HG03039 (cell line): ENCODE results near the gene DIP2C.
"Not testable (repeated sequence)": the region's sequence is repeated elsewhere in the genome, so short reads cannot be mapped to it uniquely, and the experiment has no call there.

Experiments
- ATAC-seq: cut with Tn5 transposase; IDR thresholded peaks from one replicate; pipeline ENCODE4 v1.9.1; 2021; ENCODE audit warnings: mild to moderate bottlenecking, moderate library complexity; ENCODE audit not compliant: unreplicated experiment

Gene DIP2C

DNA sequence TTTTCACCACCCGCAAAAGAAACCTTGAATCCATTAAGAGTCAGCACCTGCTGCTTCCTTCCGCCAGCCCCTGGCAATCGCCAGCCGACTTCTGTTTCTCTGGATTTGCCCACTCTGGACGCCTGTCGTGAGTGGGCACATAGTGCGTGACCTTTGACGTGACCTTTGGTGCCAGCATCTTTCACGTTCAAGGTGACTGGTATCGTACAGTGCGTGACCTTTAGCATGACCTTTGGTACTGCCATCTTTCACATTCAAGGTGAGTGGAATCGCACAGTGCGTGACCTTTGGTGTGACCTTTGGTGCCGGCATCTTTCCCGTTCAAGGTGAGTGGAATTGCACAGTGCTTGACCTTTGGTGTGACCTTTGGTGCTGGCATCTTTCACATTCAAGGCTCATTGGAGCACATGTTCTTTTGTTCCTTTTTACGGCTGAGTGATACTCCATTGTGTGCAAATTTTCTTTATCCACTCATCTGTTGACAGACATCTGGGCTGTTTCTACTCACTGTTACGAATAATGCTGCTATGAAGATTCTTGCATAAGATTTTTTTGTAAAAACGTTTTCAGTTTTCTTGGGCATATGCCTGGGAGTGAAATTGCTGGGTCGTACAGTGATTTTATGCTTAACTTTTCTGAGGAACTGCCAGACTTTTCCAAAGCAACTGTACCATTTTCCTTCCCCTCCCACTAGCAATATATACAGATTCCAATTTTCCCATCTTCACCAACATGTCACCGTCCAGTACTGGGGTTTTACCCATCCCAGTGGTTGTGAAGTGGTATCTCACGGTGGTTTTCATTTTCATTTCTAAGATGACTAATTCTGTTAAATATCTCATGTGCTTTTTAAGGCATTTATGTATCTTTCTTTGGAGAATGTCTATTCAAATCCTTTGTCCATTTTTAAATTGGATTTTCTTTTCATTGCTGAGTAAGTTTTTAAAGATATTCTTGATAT is 145.3 kb downstream of the DIP2C start:
- no peak for ATAC-seq

DNA sequence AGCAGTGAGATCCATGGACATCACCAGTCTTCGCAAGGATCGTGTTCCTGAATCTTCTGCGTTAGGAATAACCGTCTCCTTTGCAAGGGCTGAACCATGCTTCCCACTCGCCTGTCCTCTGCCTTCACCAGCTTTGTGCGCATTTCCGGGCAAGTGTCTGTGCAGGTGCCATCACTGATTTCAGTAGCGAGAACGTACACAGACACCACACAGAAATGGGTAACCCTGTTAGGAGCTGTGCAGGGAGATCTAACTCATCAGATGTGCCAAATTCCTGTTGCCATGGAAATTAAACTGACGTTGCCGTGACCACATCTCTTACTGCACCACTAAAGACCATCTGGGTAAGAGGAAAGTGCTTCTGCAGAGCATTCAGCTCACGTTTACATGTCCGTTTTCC is 146.3 kb downstream of the DIP2C start:
- no peak for ATAC-seq

DNA sequence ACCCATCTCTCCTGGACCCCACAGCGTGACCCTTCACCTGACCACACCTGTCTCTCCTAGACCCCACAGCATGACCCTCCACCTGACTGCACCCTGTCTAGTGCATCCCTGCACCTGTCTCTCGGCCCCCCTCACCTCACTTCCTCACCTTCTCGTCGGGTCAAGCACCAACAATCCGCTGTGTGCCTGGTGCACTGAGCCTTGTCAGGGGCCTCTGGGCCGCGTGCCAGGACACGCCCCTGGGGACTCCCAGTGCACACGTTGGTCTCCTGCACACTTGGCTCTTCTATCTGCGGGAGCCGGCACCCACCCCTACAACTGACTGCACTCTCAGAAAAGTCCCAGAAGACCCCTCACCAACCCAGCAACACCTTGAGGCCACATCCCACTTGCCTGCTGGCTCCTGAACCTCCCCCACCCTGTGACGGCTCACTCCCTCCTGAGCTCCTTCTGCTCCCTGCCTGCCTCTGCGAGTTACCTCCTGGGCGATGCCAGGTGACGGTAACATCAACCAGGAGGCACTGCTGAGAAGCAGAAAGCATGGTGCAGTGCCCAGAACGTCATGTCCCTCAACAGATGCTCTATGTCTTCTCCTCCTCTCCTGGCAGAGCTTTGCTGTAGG is 147.6 kb downstream of the DIP2C start:
- no peak for ATAC-seq

DNA sequence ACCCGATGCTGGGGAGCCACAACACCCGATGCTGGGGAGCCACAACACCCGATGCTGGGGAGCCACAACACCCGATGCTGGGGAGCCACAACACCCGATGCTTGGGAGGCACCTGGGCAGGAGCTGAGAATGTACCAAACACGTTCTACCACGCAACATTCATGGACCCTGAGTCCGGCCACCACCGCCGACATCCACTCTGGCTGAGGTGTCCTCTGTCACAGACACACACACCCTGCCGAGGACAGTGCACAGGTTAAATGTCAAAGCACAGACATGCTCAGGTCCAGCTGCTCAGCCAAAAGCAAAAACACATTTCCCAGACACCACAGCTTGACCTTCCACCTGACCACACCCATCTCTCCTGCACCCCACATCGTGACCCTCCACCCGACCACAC is 148.4 kb downstream of the DIP2C start:
- no peak for ATAC-seq

DNA sequence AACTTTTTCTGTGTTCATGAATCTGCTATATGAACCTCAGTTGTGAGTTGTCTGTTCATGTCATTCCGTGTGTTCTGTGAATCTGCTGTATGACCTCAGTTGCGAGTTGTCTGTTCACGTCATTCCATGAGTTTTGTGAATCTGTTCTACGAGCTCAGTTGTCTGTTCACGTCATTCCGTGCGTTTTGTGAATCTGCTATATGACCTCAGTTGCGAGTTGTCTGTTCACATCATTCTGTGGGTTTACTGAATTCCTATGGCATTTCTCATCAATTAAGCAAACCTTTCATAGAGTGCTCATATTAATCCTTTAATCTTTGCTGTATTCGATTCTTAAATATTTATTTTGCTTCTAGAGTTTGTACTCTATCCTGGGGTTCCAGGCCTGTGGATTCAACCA is 150.6 kb downstream of the DIP2C start:
- ATAC-seq: no peak

DNA sequence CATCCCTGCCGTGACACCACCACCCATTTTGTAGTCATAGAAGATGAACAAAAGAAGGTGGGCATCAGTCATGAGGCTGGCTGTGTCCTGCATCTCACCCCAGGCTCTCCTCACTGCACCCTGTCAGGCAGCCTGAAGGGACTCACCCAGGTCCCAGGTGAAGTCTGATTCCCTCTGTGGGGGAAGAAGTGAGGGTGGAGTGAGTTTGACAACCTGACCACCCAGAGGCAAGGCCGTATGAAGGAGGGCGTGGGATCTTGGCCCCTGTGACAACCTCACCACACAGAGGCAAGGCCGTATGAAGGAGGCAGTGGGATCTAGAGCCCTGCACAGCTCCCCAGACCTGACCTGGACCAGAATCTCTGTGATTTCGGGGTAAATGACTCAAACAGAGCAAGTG is 152.5 kb downstream of the DIP2C start:
- ATAC-seq: no peak

DNA sequence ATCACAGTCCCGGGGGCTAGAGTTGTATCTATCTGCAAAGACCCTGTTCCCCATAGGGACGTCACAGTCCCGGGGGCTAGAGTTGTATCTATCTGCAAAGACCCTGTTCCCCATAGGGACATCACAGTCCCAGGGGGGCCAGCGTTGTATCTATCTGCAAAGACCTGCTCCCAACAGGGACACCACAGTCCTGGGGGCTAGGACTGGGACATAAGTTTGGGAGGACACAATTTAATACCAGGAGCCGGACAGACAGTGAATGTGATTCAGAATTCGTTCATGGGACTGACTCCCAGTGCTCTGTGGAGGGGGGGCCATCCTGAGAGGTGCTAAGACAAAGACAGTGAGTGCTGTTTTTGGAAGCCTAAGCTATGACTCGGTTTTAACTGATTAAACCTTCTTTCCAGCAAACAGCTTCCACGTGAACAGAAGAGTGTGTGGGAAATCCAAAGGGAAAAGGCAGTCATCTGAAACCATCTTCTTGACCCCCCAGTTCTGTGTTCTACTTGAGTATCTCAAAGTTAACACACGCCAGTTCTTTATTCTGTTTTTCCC is 153.0 kb downstream of the DIP2C start:
- ATAC-seq: no peak

DNA sequence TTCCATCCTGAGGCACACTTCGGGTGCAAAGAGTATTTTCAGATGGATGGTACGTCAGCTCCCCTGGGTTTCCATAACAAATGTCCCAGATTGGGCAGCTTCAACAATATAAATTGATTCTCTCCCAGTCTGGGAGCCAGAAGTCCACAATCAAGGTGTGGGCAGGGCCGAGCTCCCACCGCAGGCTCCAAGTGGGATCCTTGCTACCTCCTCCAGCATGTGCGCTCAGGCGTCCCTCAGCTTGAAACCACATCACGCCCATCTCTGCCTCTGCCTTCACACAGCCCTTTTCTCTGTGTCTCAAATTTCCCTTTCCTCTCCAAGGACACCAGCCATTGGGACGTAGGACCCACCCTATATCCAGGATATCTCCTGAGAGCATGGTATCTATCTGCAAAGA is 153.5 kb downstream of the DIP2C start:
- ATAC-seq: no peak

DNA sequence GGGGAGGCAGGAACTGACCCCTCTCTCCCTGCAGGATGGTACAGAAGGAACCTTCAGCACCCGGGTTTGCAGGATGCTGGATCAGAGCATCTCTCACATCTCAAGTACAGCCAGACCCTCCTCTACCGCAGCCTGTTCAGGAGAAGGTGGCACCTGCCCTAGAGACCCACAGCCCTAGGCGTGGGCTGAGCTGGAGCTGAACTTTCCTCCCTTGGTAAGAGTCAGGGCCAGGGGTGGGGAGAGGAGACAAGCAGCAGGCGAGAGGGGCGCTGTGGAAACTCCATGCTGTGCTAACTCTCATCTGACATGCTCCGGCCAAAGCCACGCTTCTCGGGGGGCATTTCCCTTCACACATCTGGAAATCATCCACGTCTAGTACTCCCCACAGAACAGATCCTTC is 154.4 kb downstream of the DIP2C start:
- ATAC-seq: no peak

DNA sequence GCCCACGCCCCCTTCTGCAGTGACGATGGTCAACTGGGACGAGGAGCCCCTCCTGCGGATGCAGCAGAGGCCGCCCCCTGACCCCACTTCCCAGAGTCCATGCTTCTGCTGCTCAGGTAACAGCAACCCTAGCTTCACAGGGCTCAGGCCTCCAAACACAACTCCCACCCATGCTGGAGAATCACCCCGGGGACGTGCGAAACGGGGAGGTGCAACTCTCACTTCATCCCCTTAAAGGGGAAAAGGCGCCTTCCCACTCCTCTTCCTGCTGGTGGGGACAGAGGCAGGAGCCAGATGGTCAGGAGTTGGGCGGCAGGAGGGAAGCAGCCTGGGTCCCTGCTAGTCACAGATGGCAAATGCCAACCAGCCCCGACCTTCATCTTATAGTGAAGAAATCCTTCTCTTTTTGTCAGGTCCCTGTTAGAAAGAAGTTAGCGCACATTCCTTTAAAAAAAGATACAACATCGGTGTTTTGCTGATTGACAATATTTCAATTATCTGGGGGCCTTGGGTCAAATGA is 155.4 kb downstream of the DIP2C start:
- ATAC-seq: no peak

DNA sequence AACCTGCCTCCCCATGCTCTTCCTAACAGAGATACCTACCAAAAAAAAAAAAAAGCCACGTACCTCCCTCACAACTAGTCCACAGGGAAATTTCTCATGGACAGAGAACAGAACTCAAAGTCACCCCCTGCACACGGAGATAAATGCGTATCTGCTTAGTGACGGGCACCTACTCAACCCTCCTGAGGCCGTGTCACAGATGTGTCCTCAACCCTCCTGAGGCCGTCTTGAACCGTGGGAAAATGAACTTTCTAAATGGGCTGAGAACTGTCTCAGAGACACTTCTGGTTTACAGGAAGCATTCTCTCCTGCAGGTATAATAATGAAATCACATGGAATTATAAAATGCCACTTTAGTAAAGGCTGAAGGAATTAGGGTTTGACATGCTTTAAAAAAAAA is 155.9 kb downstream of the DIP2C start:
- no peak for ATAC-seq

DNA sequence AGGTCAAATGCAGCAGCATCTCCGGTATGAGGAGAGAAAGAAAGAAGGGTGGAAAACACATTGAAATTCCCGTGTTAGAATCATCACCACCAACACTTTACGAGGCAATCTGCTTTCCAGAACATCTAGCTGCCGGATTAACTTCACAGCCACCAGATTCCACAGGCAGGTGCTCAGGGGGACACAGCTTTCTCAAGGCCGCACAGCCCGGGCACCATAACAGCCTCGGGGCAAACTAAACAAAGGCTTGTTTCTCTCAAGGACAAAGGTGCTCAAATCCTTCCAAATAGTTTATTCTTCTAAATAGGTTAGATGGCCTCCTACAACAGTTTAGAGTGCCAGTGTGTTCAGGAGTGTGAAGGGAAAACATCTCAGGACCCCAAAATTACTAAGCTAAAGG is 156.3 kb downstream of the DIP2C start:
- ATAC-seq: no peak

DNA sequence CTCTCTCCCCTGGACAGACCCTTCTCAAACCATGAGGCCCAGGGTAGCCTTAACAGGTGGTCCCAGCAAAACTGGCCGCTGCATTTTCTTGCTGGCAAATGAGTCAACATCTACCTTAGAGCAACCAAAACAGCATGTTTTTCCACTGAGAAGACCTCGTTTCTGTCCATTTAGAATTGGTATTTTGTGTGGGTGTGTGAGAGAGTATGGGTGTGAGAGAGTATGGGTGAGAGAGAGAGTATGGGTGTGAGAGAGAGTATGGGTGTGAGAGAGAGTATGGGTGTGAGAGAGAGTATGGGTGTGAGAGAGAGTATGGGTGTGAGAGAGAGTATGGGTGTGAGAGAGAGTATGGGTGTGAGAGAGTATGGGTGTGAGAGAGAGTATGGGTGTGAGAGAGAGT is 157.1 kb downstream of the DIP2C start:
- ATAC-seq: not testable (repeated sequence)

DNA sequence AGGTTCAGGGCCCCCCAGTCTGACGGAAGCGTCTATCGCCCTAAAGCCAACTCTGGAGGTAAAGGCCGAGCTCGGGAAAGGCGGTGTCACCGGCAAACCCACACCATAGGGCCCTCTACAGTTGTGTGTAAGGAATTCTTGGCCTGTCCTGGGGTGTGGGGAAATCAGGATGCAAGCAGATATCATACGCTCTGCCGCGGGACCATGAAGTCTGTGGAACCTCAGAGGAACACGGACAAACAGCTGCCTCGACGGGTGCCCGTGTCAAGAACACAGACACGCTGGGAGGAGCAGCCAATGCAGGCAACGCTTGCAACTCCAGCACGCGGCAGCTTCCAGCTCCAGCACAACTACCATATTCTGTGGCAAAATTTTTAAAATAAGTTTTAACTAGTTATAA is 157.9 kb downstream of the DIP2C start:
- no peak for ATAC-seq

DNA sequence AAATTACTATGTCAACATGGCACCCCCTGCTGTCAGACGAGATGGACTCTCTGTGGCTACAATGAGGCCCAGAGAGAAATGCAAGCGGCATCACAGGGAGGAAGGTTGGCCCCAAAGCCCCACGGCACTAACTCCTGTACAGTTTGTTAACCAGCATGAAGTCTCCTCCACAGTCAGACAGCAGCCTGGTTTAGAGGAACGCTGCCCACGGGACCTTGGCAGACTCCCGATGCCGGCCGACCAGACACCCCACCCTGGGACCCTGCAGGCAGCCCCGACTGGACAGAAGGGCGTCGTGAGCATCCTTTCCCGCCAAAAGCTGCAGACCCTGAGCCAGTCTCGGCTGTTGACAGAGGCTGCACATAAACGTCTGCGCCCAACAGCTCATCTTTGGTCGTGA is 158.8 kb downstream of the DIP2C start:
- ATAC-seq: no peak

DNA sequence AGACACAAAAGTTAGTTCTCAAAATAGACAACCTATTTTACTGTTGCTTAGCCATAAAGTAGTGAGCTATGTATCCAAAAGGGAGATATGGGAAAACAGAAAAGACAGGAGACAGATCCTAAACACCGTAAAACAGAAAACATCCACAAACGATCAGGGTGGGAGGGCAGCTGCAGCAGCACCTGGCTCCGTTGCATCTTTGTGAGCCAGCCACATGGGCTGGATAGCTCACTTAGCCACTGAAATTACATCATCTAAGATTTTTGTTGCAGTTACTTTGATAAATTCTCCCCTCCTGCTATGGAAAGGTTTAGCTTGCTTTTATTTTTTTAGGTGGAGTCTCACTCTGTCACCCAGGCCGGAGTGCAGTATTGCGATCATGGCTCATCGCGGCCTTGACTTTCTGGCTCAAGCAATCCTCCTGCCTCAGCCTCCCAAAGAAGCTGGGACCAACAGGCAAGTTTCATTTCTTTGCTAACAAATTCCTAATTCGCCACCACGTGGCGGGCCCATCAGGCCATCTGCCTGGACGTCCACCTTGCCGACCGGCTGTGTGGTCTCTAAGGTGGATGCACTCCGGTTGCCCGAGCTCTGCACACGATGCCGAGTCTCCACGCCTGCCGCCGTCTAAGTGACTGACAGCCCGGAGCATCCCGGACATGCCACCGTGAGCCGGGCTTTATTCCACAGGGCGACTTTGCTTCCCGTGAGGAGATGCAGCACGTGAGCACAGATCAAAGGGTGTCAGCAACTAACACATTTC is 159.8 kb downstream of the DIP2C start:
- no peak for ATAC-seq

DNA sequence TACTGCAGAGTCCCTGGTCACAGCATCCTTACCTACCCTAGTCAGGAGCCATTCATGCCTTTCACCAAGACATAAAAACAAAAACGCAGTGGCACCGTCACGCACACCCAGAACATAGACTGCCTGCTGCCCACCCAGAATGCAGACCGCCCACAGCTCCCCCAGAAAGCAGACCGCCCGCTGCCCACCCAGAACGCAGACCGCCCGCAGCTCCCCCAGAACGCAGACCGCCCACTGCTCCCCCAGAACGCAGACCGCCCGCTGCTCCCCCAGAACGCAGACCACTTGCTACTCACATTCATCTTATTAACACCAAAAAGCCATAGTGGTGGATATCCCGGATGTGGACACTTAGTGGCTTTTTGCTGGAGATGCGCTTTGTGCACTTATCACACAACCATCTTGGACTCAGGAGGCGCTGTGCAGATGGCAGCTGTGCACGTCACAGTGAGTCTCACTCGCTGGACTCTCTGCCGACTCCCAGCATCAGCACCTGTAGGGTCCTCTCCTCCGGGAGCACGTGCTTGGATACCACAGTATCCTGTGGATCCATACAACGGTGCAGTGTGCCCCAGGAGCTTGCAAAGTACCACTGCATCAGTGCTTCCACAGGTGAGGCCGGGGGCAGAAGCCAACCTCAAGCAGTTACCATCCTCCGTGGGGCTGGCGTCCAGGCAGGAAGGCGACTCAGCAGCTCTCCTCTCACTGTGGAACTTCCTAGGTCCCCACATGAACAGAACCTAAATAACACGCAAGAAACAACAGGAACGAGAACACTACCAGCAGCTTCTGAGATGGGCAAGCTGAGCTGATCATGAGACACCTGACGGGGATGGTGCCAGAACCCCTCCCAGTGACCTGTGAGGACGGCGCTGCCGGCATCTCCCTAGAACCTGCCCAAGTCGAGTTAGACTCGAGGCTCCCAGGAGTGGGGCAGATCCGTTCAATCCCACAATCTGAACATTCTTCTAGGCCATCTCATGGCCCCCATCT is 161.0 kb downstream of the DIP2C start:
- no peak for ATAC-seq

DNA sequence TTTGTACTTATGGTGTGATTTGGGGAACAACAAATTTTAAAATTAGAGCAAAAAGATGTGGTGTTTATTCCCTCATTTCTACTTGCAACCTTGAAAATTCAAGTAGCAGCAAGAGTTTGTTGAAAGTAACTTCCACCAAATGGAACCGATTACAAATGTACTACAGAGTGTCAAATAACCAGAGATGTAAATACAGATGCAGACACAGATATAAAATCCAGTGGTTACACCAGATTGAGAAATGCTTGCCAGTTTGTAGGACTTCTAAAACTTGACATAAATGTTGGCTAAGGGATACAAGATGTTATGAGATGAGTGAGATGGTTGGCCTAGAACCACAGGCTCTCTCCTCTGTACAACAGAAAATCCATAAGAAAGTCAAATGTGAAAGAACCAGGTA is 162.1 kb downstream of the DIP2C start:
- no peak for ATAC-seq

DNA sequence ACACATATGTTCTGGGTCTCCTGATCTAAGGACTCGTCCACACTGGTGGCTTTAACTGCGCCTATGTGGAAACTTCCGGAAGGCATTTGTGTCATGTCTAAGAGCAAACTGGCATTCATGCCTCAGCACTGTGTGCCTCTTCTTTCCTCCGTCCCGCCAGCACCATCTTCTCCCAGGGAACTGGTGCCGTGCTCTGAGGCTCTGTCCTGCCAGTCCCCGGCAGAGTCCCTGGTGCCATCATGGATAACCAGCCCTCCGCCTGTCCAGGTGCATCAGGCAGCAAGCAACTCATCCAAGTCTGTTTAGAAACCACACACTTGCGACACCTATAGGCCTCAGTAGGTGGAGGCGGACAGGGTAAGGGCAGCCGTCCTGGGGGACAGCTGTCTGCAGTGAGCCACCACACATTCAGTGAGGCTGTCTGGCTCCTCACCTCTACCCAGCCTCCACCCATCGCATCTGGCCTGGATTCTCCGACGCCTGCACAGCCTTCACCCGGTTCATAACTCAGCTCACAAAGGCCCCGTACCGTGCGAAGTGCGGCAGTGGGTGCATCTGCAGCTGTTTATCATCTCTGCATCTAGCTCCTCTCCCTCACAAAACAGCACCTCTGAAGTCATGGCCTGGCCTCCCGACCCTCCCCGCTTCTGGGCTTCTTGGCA is 162.7 kb downstream of the DIP2C start:
- ATAC-seq: no peak
